DOHH2 (cell line): ENCODE measurements around the gene CTBS.
A peak's percentile ranks its signal among the peaks of the same experiment; 100 is the strongest.

ENCODE experiments used
- H3F3A ChIP-seq: fragments of 200-600 bp; sonication (generic), shearing (Covaris generic); 2 replicates; pipeline ENCODE4 v1.6.0; 2016; ENCODE audit warnings: antibody characterized with exemption, mild to moderate bottlenecking; ENCODE audit not compliant: control insufficient read depth, insufficient read depth
- H3K27ac ChIP-seq: fragments of 200-600 bp; sonication (generic); 2 replicates; pipeline ENCODE4 v1.5.1; 2014; ENCODE audit warnings: low read depth, mild to moderate bottlenecking, low read length, moderate library complexity
- H3K27me3 ChIP-seq: fragments of 200-600 bp; sonication (generic); 2 replicates; pipeline ENCODE4 v1.6.1; 2014; ENCODE audit warnings: mild to moderate bottlenecking, low read length, mixed read lengths; ENCODE audit not compliant: control insufficient read depth
- H3K36me3 ChIP-seq: fragments of 200-600 bp; sonication (generic); 2 replicates; pipeline ENCODE4 v1.6.1; 2014; ENCODE audit warnings: mild to moderate bottlenecking, low read length, moderate library complexity, mixed read lengths; ENCODE audit not compliant: control insufficient read depth
- H3K4me1 ChIP-seq: fragments of 200-600 bp; sonication (generic); 2 replicates; pipeline ENCODE4 v1.6.1; 2014; ENCODE audit warnings: mild to moderate bottlenecking, low read length, mixed read lengths; ENCODE audit not compliant: control insufficient read depth
- H3K4me2 ChIP-seq: fragments of 200-600 bp; sonication (generic); 2 replicates; pipeline ENCODE4 v1.6.0; 2014; ENCODE audit warnings: mild to moderate bottlenecking, low read length, moderate library complexity
- H3K4me3 ChIP-seq: fragments of 200-600 bp; sonication (generic); 2 replicates; pipeline ENCODE4 v1.5.1; 2014; ENCODE audit warnings: mild to moderate bottlenecking, low read length, mixed read lengths
- H3K79me2 ChIP-seq: fragments of 200-600 bp; sonication (generic); 2 replicates; pipeline ENCODE4 v1.6.1; 2014; ENCODE audit warnings: mild to moderate bottlenecking, low read length, mixed read lengths; ENCODE audit not compliant: control insufficient read depth
- H3K9me2 ChIP-seq: fragments of 200-600 bp; sonication (generic); replicated peaks from 2 replicates; pipeline ENCODE4 v1.6.1; 2014; ENCODE audit warnings: mild to moderate bottlenecking, low read length, mixed read lengths; ENCODE audit not compliant: control insufficient read depth
- H3K9me3 ChIP-seq: fragments of 200-600 bp; sonication (generic); 2 replicates; pipeline ENCODE4 v1.6.1; 2014; ENCODE audit warnings: antibody characterized with exemption, low read length, mixed read lengths; ENCODE audit not compliant: control insufficient read depth, insufficient read depth
- H4K20me1 ChIP-seq: fragments of 200-600 bp; sonication (generic); 2 replicates; pipeline ENCODE4 v1.6.0; 2014; ENCODE audit warnings: low read depth, mild to moderate bottlenecking, antibody characterized with exemption, low read length, moderate library complexity; ENCODE audit not compliant: control insufficient read depth, insufficient read depth
- CTCF ChIP-seq: fragments of 200-600 bp; sonication (generic); IDR thresholded peaks from one replicate; pipeline ENCODE4 v1.5.1; 2014; ENCODE audit warnings: antibody characterized with exemption, mild to moderate bottlenecking, low read depth, low read length; ENCODE audit not compliant: poor library complexity, severe bottlenecking
- EZH2phosphoT487 ChIP-seq: fragments of 200-600 bp; sonication (generic); IDR thresholded peaks from 2 replicates; pipeline ENCODE4 v1.6.1; 2017; ENCODE audit warnings: borderline replicate concordance, mild to moderate bottlenecking, antibody characterized with exemption, low read length, moderate library complexity, mixed read lengths

The CTBS gene

GRCh38 chr1:84573967-84574842 is at the start of gene CTBS:
TSS of gene CTBS (minus strand) at chr1:84574440. CDS start at chr1:84574415, 25 bp downstream.
- Histone ChIP-seq H3K4me3 (peak within 1 kb of the TSS; percentile 84), H3K9me2 (no peaks in the 10 kb centered on the region), H3K27me3 (no peaks in the 10 kb centered on the region)

GRCh38 chr1:84621553-84621952 is 47.3 kb upstream of the CTBS start:
- TF ChIP-seq EZH2phosphoT487 (no peak), CTCF (no peak)

More at GRCh38 chr1:84573967-84574842, at the start of gene CTBS:
- peaks cover 15% of the 10 kb centered on the region for H3K79me2 ChIP-seq
- H3F3A ChIP-seq: peaks cover 5% of the 10 kb centered on the region
- peak within 1 kb of the TSS; percentile 75 for H3K27ac ChIP-seq
- no peaks in the 10 kb centered on the region for H4K20me1 ChIP-seq
- H3K9me3 ChIP-seq: no peaks in the 10 kb centered on the region
- H3K4me2 ChIP-seq: peak within 1 kb of the TSS; percentile 80
- H3K4me1 ChIP-seq: peaks cover 21% of the 10 kb centered on the region
- H3K36me3 ChIP-seq: peaks cover 13% of the 10 kb centered on the region
- TF ChIP-seq EZH2phosphoT487: no peak
- TF ChIP-seq CTCF: no peak

GRCh38 chr1:84620720-84621313 is 46.6 kb upstream of the CTBS start:
- H3K4me3 ChIP-seq: peak overlapping the region; percentile 82
- no peaks in the 10 kb centered on the region for H3F3A ChIP-seq
- TF ChIP-seq EZH2phosphoT487 (no peak), CTCF (peak; percentile 100)
- H3K27me3 ChIP-seq: no peaks in the 10 kb centered on the region
- peak overlapping the region; percentile 72 for H3K4me2 ChIP-seq
- H3K27ac ChIP-seq: no peak overlapping the region
- no peaks in the 10 kb centered on the region for H3K79me2 ChIP-seq
- no peaks in the 10 kb centered on the region for H4K20me1 ChIP-seq
- no peaks in the 10 kb centered on the region for H3K36me3 ChIP-seq
- H3K4me1 ChIP-seq: peaks cover 3% of the 10 kb centered on the region
- H3K9me3 ChIP-seq: no peaks in the 10 kb centered on the region
- no peaks in the 10 kb centered on the region for H3K9me2 ChIP-seq

More at GRCh38 chr1:84621553-84621952, 47.3 kb upstream of the CTBS start:
- no peaks in the 10 kb centered on the region for H4K20me1 ChIP-seq
- H3K9me3 ChIP-seq: no peaks in the 10 kb centered on the region
- no peak overlapping the region for H3K4me2 ChIP-seq
- no peaks in the 10 kb centered on the region; the same call in 1 of the 2 replicates for H3K27me3 ChIP-seq
- no peak overlapping the region for H3K4me3 ChIP-seq
- no peaks in the 10 kb centered on the region for H3F3A ChIP-seq
- H3K36me3 ChIP-seq: no peaks in the 10 kb centered on the region
- no peaks in the 10 kb centered on the region for H3K79me2 ChIP-seq
- peaks cover 3% of the 10 kb centered on the region for H3K4me1 ChIP-seq
- H3K27ac ChIP-seq: no peak overlapping the region
- no peaks in the 10 kb centered on the region for H3K9me2 ChIP-seq
